OCI-LY1 (cell line): ENCODE results near the gene BEND3.
A peak's percentile ranks its signal among the peaks of the same experiment; 100 is the strongest.

Source experiments
- CTCF ChIP-seq: fragments of 200-600 bp; sonication (generic), shearing (Covaris generic); IDR thresholded peaks from 2 replicates; pipeline ENCODE4 v1.5.1; 2017; ENCODE audit warnings: mild to moderate bottlenecking, antibody characterized with exemption, low read length, moderate library complexity, mixed read lengths
- EZH2 ChIP-seq: fragments of 200-600 bp; sonication (generic), shearing (Covaris generic); IDR thresholded peaks from 2 replicates; pipeline ENCODE4 v1.8.0; 2017; ENCODE audit warnings: borderline replicate concordance, mixed run types, mild to moderate bottlenecking, antibody characterized with exemption, low read length, moderate library complexity, mixed read lengths

DNA sequence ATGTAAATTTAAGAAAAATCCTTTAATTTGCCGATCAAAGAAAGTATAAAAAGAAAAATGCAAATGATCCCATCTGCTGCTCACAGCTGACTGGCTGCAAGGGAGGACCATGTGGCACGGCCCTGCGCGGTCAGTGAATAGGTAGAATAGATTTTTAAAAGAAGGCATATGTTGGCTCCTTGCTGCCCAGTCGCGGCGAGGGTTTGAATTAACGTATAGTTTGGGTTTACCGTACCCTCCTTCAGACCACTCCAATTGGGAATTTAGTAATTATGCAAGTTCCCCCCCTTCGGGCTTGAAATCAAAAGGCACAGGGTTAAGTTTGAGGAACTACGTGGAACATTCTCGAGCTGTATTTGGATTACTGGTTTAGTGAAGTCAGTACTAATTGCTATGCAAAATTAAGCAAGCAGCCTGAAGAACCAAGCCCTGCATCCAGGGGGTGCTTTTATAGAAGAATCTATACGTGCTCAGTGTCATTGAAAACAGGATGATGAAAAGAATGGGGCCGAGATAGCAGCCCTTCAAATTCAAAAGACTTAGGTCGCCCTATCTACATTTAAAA lies 1.1 kb upstream of the BEND3 start:
- TF ChIP-seq CTCF (peak; percentile 38; the same call in 1 of the 2 replicates), EZH2 (no peak)
